Mesothelial cell of epicardium (in vitro differentiated cells): ENCODE measurements around the gene RRAGD. TPM values are rescaled to one million over a fixed set of nuclear protein-coding genes. Genes with fewer than 3 reads are reported as not detected.
A peak's percentile ranks its signal among the peaks of the same experiment; 100 is the strongest.

Source experiments
- DNase-seq, 2 experiments: peaks; one replicate each; pipeline ENCODE4 v3.0.0; 2021; ENCODE audit warnings: low spot score in 2 of 2; ENCODE audit not compliant: unreplicated experiment in 2 of 2
- H3K27ac Mint-ChIP-seq: 2 replicates; pipeline ENCODE4 v1.8.0; 2021; ENCODE audit warnings: mixed read lengths
- H3K27me3 Mint-ChIP-seq: 2 replicates; pipeline ENCODE4 v1.8.0; 2021; ENCODE audit warnings: low read depth, mixed read lengths
- H3K36me3 Mint-ChIP-seq: 2 replicates; pipeline ENCODE4 v1.8.0; 2021; ENCODE audit warnings: mixed read lengths
- H3K4me1 Mint-ChIP-seq: 2 replicates; pipeline ENCODE4 v1.8.0; 2021; ENCODE audit warnings: mixed read lengths
- H3K4me3 Mint-ChIP-seq: 2 replicates; pipeline ENCODE4 v1.8.0; 2021; ENCODE audit warnings: mild to moderate bottlenecking, moderate library complexity, mixed read lengths
- H3K9me3 Mint-ChIP-seq: 2 replicates; pipeline ENCODE4 v1.8.0; 2021; ENCODE audit warnings: mixed read lengths
- CTCF ChIP-seq: fragments of 200-600 bp; sonication (generic); IDR thresholded peaks from one replicate; pipeline ENCODE4 v1.5.0; 2021; ENCODE audit warnings: antibody characterized with exemption; ENCODE audit not compliant: unreplicated experiment
- total RNA-seq: library from RNA; stranded (reverse); gene quantifications from 3 replicates; pipeline ENCODE4 v1.2.1, GENCODE V29; 2021

The RRAGD gene
- total RNA-seq, 1 donor from 2014 or later: 6.9 TPM

- H3K27me3 Mint-ChIP-seq: no peaks in the 10 kb centered on the region
- no peaks in the 10 kb centered on the region for H3K36me3 Mint-ChIP-seq
- peaks cover 9% of the 10 kb centered on the region for H3K4me1 Mint-ChIP-seq
- DNase-seq: no peak
- no peak for TF ChIP-seq CTCF
- H3K27ac Mint-ChIP-seq: no peak overlapping the region
- no peak overlapping the region for H3K4me3 Mint-ChIP-seq
- no peaks in the 10 kb centered on the region for H3K9me3 Mint-ChIP-seq
Observed at GRCh38 chr6:89356642-89357170, 55.4 kb downstream of the RRAGD start.

GRCh38 chr6:89355511-89356194 is 56.4 kb downstream of the RRAGD start:
- no peak for TF ChIP-seq CTCF
- Mint-ChIP-seq H3K4me3 (no peak overlapping the region), H3K36me3 (no peaks in the 10 kb centered on the region), H3K27ac (no peak overlapping the region), H3K27me3 (no peaks in the 10 kb centered on the region), H3K9me3 (no peaks in the 10 kb centered on the region), H3K4me1 (peaks cover 18% of the 10 kb centered on the region)
- no peak for DNase-seq

- TF ChIP-seq CTCF: no peak
- no peaks in the 10 kb centered on the region for H3K9me3 Mint-ChIP-seq
- peaks cover 2% of the 10 kb centered on the region for H3K36me3 Mint-ChIP-seq
- no peak for DNase-seq
- peak overlapping the region; percentile 60 for H3K4me3 Mint-ChIP-seq
- no peaks in the 10 kb centered on the region for H3K27me3 Mint-ChIP-seq
- H3K4me1 Mint-ChIP-seq: peaks cover 36% of the 10 kb centered on the region
- peak overlapping the region; percentile 93 for H3K27ac Mint-ChIP-seq
Observed at GRCh38 chr6:89353702-89354392, 58.2 kb downstream of the RRAGD start.

GRCh38 chr6:89353118-89353556 is 58.9 kb downstream of the RRAGD start:
- Mint-ChIP-seq H3K4me1 (peaks cover 43% of the 10 kb centered on the region), H3K27me3 (no peaks in the 10 kb centered on the region)
- no peak for DNase-seq

More at GRCh38 chr6:89353118-89353556, 58.9 kb downstream of the RRAGD start:
- Mint-ChIP-seq H3K36me3 (peaks cover 2% of the 10 kb centered on the region), H3K4me3 (peak overlapping the region; percentile 60), H3K27ac (peak overlapping the region; percentile 93), H3K9me3 (no peaks in the 10 kb centered on the region)
- TF ChIP-seq CTCF: no peak
